ENCODE measurements around the gene CSK.

DNA sequence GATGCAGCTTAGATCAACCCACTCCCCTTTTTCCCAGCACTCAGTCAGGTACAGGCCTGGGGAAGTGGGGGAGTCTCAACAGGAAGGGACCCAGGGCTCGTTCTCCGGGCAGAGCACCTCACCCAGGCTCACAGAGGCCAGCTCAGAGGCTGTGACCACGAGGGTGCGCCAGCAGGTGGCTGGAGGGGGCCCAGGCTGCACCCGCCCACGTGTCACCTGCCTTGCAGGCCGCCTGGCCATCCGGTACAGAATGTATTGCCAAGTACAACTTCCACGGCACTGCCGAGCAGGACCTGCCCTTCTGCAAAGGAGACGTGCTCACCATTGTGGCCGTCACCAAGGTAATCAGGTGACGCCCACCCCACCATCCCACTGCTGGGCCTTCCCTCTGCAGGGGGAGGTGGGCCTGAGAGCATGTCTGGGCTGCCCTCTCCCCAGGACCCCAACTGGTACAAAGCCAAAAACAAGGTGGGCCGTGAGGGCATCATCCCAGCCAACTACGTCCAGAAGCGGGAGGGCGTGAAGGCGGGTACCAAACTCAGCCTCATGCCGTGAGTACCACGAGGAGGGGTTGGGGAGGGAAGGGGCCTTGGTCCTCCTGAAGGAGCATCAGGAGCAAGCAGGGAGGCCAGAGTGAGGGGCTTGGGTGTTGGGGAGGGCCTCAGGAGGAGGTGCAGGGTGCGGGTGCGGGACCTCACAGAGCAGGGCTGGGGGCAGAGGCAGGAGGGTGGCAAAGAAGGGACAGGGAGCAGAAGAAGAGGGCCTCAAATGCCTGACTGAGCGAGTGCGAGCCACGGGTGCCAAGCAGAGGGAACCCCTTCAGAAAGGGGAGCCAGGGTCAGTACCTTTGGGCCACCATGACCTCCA, 16.7 kb downstream of the CSK start:
- no peak for TF ChIP-seq POLR2A (IDR thresholded peaks at IDR 0.05; ENCODE audit: low read depth, low read length)
- TF ChIP-seq POLR2AphosphoS5 (IDR thresholded peaks at IDR 0.05; ENCODE audit: low read depth, low read length), result no peak
- TF ChIP-seq TAF1 (IDR thresholded peaks at IDR 0.05; ENCODE audit: low read depth, low read length), result no peak
- no peak for TF ChIP-seq PAX5 (IDR thresholded peaks at IDR 0.05; ENCODE audit: insufficient read depth, low read length, severe bottlenecking)

Measured in GM12891 (cell line).